ENCODE results near the gene NEK11.

Gene NEK11

DNA sequence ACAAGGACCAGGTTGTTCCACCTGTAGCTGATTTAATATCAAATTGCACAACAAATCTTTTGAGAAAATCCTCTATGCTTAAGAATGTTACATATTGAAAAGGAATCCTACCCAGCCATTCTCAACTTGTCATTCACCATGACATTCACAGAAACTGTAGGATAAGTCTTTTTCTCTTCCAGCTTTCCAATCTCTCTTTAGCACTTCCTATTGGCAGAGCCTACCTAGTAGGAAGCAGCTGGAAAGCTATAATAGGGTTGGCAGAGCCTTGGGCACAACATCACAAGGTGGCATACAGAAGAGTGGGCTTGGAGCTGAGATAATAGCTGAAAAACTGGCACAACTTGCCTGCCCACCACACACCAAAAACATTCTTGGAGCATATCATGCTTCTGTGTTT, 287.6 kb downstream of the NEK11 start:
- H3K79me1 ChIP-seq (ENCODE audit: low read length): no peaks in the 10 kb centered on the region

DNA sequence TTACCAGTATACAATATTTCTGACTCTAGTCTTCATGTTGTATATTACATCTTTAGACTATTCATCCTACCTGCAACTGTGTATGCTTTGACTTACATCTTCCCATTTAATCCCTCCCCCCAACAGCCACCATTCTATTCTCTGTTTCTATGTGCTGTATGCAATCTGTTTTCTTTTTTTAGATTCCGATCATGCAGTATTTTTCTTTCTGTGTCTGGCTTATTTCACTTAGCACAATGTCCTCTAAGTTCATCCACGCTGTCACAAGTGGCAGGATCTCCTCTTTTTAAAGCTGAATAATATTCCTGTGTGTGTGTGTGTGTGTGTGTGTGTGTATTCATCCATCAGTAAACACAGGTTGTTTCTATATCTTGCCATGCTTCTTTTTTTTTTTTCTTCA, 288.5 kb downstream of the NEK11 start:
- Histone ChIP-seq H3K18ac (ENCODE audit: low read length) (no peak overlapping the region), H3K4me2 (ENCODE audit: low read length) (no peak overlapping the region), H4K8ac (ENCODE audit: low read depth, low read length) (no peak overlapping the region), H3K79me2 (ENCODE audit: control insufficient read depth, insufficient read depth, low read length, poor library complexity) (no peaks in the 10 kb centered on the region), H3K36me3 (ENCODE audit: control insufficient read depth in 1 of 2, insufficient read depth in 2 of 2, low read length in 2 of 2) (no peaks in the 10 kb centered on the region), H2BK12ac (ENCODE audit: low read length) (no peak overlapping the region), H4K12ac (ENCODE audit: low read depth, low read length) (no peak overlapping the region), H3K79me1 (ENCODE audit: low read length) (no peaks in the 10 kb centered on the region), H3K27ac (ENCODE audit: low read depth, low read length) (no peak overlapping the region), H3K9me3 (ENCODE audit: insufficient read depth, low read depth, low read length) (no peaks in the 10 kb centered on the region), H2BK120ac (ENCODE audit: insufficient read depth, low read length, poor library complexity) (no peak overlapping the region), H3K4ac (ENCODE audit: low read depth, low read length) (no peak overlapping the region), H3K4me1 (ENCODE audit: control insufficient read depth in 1 of 2, insufficient read depth in 2 of 2, low read length in 2 of 2) (no peaks in the 10 kb centered on the region), H3K14ac (ENCODE audit: low read length) (no peak overlapping the region), H4K91ac (ENCODE audit: low read depth, low read length) (no peak overlapping the region), H3K4me3 (ENCODE audit: low read depth, low read length) (no peak overlapping the region), H3K27me3 (ENCODE audit: insufficient read depth, low read length) (no peaks in the 10 kb centered on the region), H2AFZ (ENCODE audit: insufficient read depth, low read length, poor library complexity) (no peak overlapping the region), H3K23ac (ENCODE audit: low read length) (no peak overlapping the region), H2BK5ac (ENCODE audit: low read depth, low read length, poor library complexity) (no peak overlapping the region), H2AK5ac (ENCODE audit: low read length) (no peak overlapping the region), H3K9ac (ENCODE audit: low read length) (no peak overlapping the region)
- no CpG with 5 or more reads among the region's 2 CpGs for WGBS (ENCODE audit: extremely low coverage, insufficient coverage, insufficient read length)
- DNase-seq: no peak

More for the DNA sequence above, 287.6 kb downstream of the NEK11 start:
- Histone ChIP-seq H2AFZ (ENCODE audit: insufficient read depth, low read length, poor library complexity) (no peak overlapping the region), H3K23ac (ENCODE audit: low read length) (peak overlapping the region; percentile 98), H3K4me2 (ENCODE audit: low read length) (no peak overlapping the region), H4K12ac (ENCODE audit: low read depth, low read length) (no peak overlapping the region), H4K91ac (ENCODE audit: low read depth, low read length) (no peak overlapping the region), H2BK5ac (ENCODE audit: low read depth, low read length, poor library complexity) (no peak overlapping the region), H3K79me2 (ENCODE audit: control insufficient read depth, insufficient read depth, low read length, poor library complexity) (no peaks in the 10 kb centered on the region), H3K27ac (ENCODE audit: low read depth, low read length) (no peak overlapping the region), H3K4me3 (ENCODE audit: low read depth, low read length) (no peak overlapping the region), H3K18ac (ENCODE audit: low read length) (no peak overlapping the region), H3K9ac (ENCODE audit: low read length) (no peak overlapping the region), H3K27me3 (ENCODE audit: insufficient read depth, low read length) (no peaks in the 10 kb centered on the region), H2BK12ac (ENCODE audit: low read length) (no peak overlapping the region), H3K14ac (ENCODE audit: low read length) (no peak overlapping the region), H2BK120ac (ENCODE audit: insufficient read depth, low read length, poor library complexity) (no peak overlapping the region), H2AK5ac (ENCODE audit: low read length) (no peak overlapping the region), H3K4me1 (ENCODE audit: control insufficient read depth in 1 of 2, insufficient read depth in 2 of 2, low read length in 2 of 2) (no peaks in the 10 kb centered on the region), H4K8ac (ENCODE audit: low read depth, low read length) (no peak overlapping the region), H3K36me3 (ENCODE audit: control insufficient read depth in 1 of 2, insufficient read depth in 2 of 2, low read length in 2 of 2) (no peaks in the 10 kb centered on the region), H3K9me3 (ENCODE audit: insufficient read depth, low read depth, low read length) (no peaks in the 10 kb centered on the region), H3K4ac (ENCODE audit: low read depth, low read length) (no peak overlapping the region)
- DNase-seq: no peak

DNA sequence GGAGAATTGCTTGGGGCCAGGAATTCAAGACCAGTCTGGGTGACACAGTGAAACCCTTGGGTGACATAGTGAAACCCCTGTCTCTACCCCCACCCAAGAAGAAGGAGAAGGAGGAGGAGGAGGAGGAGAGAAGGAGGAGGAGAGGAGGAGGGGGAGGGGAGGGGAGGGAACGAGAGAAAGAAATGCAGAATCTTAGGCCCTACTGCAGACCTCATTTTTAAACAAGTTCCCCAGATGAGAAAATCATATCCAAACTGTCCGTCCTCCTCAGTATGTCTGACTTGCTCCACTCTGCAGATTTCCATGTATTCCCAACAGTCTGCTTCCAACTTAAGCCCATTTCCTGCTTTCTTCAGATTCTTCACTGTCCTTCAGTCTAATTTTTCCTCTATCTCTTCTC, 291.0 kb downstream of the NEK11 start:
- H4K91ac ChIP-seq (ENCODE audit: low read depth, low read length): no peak overlapping the region
- DNase-seq: no peak
- H3K9me3 ChIP-seq (ENCODE audit: insufficient read depth, low read depth, low read length): no peaks in the 10 kb centered on the region
- no peak overlapping the region for H3K9ac ChIP-seq (ENCODE audit: low read length)
- H2BK5ac ChIP-seq (ENCODE audit: low read depth, low read length, poor library complexity): no peak overlapping the region
- no peak overlapping the region for H3K4ac ChIP-seq (ENCODE audit: low read depth, low read length)
- H3K79me2 ChIP-seq (ENCODE audit: control insufficient read depth, insufficient read depth, low read length, poor library complexity): no peaks in the 10 kb centered on the region
- no peak overlapping the region for H3K4me2 ChIP-seq (ENCODE audit: low read length)
- WGBS (ENCODE audit: extremely low coverage, insufficient coverage, insufficient read length): no CpG with 5 or more reads among the region's 2 CpGs
- H2AFZ ChIP-seq (ENCODE audit: insufficient read depth, low read length, poor library complexity): no peak overlapping the region
- no peaks in the 10 kb centered on the region for H3K36me3 ChIP-seq (ENCODE audit: control insufficient read depth in 1 of 2, insufficient read depth in 2 of 2, low read length in 2 of 2)
- no peak overlapping the region for H3K23ac ChIP-seq (ENCODE audit: low read length)
- no peaks in the 10 kb centered on the region for H3K79me1 ChIP-seq (ENCODE audit: low read length)
- no peaks in the 10 kb centered on the region for H3K4me1 ChIP-seq (ENCODE audit: control insufficient read depth in 1 of 2, insufficient read depth in 2 of 2, low read length in 2 of 2)
- H3K4me3 ChIP-seq (ENCODE audit: low read depth, low read length): no peak overlapping the region
- H3K27ac ChIP-seq (ENCODE audit: low read depth, low read length): no peak overlapping the region
- no peak overlapping the region for H3K18ac ChIP-seq (ENCODE audit: low read length)
- H4K8ac ChIP-seq (ENCODE audit: low read depth, low read length): no peak overlapping the region
- H2BK120ac ChIP-seq (ENCODE audit: insufficient read depth, low read length, poor library complexity): no peak overlapping the region
- H3K14ac ChIP-seq (ENCODE audit: low read length): no peak overlapping the region
- no peaks in the 10 kb centered on the region for H3K27me3 ChIP-seq (ENCODE audit: insufficient read depth, low read length)
- H2BK12ac ChIP-seq (ENCODE audit: low read length): no peak overlapping the region
- H4K12ac ChIP-seq (ENCODE audit: low read depth, low read length): no peak overlapping the region
- H2AK5ac ChIP-seq (ENCODE audit: low read length): no peak overlapping the region

DNA sequence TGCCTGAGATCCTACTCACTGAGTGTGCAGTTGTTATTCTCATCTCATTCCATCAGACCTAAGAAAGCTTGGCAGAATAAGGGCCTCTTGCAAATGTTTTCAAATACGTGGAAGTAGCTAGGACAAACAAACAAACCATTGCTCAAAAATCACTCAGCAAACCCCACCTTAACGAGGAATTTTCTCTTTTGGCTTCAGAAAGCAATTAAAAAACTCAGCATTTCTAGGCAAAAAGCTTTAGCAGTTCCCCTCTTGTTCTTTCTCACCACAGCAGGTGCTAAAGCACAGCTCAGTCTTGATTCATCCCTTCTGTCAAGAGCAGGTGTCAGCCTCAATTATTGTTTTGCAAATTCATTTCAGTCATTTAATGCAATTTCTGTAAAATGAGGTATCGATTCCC, 296.3 kb downstream of the NEK11 start:
- Histone ChIP-seq H3K18ac (ENCODE audit: low read length) (no peak overlapping the region), H3K4me2 (ENCODE audit: low read length) (no peak overlapping the region), H3K4me1 (ENCODE audit: control insufficient read depth in 1 of 2, insufficient read depth in 2 of 2, low read length in 2 of 2) (no peaks in the 10 kb centered on the region), H2BK5ac (ENCODE audit: low read depth, low read length, poor library complexity) (no peak overlapping the region), H3K4me3 (ENCODE audit: low read depth, low read length) (no peak overlapping the region), H3K23ac (ENCODE audit: low read length) (no peak overlapping the region), H3K27me3 (ENCODE audit: insufficient read depth, low read length) (no peaks in the 10 kb centered on the region), H2BK120ac (ENCODE audit: insufficient read depth, low read length, poor library complexity) (no peak overlapping the region), H2AFZ (ENCODE audit: insufficient read depth, low read length, poor library complexity) (no peak overlapping the region), H4K12ac (ENCODE audit: low read depth, low read length) (no peak overlapping the region), H3K36me3 (ENCODE audit: control insufficient read depth in 1 of 2, insufficient read depth in 2 of 2, low read length in 2 of 2) (no peaks in the 10 kb centered on the region), H3K14ac (ENCODE audit: low read length) (no peak overlapping the region), H3K4ac (ENCODE audit: low read depth, low read length) (no peak overlapping the region), H2BK12ac (ENCODE audit: low read length) (no peak overlapping the region), H4K91ac (ENCODE audit: low read depth, low read length) (no peak overlapping the region), H3K27ac (ENCODE audit: low read depth, low read length) (no peak overlapping the region), H4K8ac (ENCODE audit: low read depth, low read length) (no peak overlapping the region), H3K79me1 (ENCODE audit: low read length) (no peaks in the 10 kb centered on the region), H3K9ac (ENCODE audit: low read length) (no peak overlapping the region), H2AK5ac (ENCODE audit: low read length) (no peak overlapping the region), H3K79me2 (ENCODE audit: control insufficient read depth, insufficient read depth, low read length, poor library complexity) (no peaks in the 10 kb centered on the region), H3K9me3 (ENCODE audit: insufficient read depth, low read depth, low read length) (no peaks in the 10 kb centered on the region)
- DNase-seq: peak in 1 of 2 donors; percentile 7
- no CpG with 5 or more reads among the region's 3 CpGs for WGBS (ENCODE audit: extremely low coverage, insufficient coverage, insufficient read length)
